H54 (cell line): Measurements from ENCODE around the gene HGD.
A peak's percentile ranks its signal among the peaks of the same experiment; 100 is the strongest.
"Not testable (repeated sequence)": the region's sequence is repeated elsewhere in the genome, so short reads cannot be mapped to it uniquely, and the experiment has no call there.

Experiments used
- DNase-seq: peaks from one replicate; pipeline ENCODE4 v3.0.0; 2011; ENCODE audit warnings: low spot score, mixed read lengths; ENCODE audit not compliant: insufficient read length
- FAIRE-seq: peaks from 3 replicates; lab custom pipeline; 2011; peaks lifted over from hg19 to GRCh38; lab: Jason Lieb, UNC
- POLR2A ChIP-seq: IDR thresholded peaks from 2 replicates; pipeline ENCODE4 v1.6.1; 2011; ENCODE audit warnings: low read depth, mild to moderate bottlenecking, low read length

HGD gene

DNA sequence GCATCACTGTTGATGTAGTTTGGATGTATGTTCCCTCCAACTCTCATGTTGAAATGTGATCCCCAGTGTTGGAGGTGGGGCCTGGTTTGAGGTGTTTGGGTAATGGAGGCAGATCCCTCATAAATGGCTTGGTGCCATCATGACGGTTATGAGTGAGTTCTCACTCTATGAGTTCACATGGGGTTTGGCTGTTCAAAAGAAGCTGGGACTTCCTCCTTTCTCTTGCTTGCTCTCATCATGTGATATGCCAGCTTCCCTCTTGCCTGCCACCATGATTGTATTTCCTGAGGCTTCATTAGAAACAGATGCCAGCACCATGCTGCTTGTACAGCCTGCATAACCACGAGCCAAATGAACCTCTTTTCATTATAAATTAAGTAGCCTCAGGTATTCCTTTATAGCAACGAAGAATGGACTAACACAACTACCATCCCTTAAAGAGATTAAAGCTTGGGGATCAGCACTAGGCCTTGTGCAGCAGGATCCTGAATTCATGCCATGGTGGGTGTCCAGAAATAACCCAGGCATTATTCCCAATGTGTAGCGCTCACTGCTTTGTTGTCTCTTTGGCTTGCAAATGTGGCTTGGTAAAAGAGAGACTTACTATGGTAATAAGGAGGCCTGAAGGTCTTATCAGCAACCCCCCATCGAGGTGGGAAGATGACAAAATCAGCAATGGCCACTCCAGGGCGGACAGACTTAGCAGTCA lies 44.0 kb downstream of the HGD start:
- no peak for FAIRE-seq
- no peak for TF ChIP-seq POLR2A
- no peak for DNase-seq

DNA sequence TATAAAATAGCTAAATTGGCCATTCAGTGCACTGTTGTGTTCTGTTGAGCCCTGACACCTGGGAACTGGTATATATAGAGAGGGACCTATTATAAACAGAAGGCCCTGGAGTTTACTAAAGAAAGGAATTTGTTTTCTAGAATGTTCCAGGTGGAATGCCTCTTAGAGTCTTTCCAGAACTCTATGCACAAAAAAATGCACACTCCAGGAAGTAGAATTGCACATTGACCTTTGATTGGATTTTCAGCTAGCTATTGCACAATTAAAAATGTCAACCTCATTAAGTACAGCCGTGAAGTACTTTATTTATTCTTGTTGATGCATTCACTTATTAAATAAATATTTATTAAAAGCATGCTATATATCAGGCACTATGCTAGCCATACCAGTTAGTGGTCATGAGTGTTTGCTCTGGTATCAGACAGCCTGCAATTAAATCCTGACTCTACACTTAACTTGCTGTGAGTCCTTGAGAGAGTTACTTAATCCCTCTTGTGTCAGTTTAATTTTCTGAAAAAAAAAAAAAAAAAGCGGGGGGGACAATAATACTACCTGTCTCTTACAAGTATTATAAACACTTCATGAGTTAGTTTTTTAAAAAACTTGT lies 45.1 kb downstream of the HGD start:
- TF ChIP-seq POLR2A, result no peak
- no peak for FAIRE-seq
- DNase-seq, result no peak

DNA sequence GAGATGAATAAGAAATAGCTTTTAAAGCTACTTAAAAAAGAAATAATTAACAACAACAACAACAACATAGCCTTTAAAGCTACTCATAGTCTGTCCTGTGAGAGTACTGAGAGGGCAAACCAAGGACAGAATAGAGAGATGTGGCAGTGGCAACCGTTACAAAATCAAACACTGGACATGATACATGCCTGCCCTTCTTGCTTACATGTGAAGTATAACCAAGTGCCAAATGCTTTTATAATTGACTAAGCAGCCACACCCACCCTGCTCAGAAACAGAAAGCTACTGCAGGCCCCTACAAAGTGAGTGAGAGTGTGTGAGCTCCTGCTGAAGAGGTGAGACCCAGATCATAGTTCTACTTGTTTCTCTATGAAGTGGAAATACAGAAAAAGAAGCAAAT lies 47.5 kb downstream of the HGD start:
- FAIRE-seq (no peak), DNase-seq (no peak)
- no peak for TF ChIP-seq POLR2A

DNA sequence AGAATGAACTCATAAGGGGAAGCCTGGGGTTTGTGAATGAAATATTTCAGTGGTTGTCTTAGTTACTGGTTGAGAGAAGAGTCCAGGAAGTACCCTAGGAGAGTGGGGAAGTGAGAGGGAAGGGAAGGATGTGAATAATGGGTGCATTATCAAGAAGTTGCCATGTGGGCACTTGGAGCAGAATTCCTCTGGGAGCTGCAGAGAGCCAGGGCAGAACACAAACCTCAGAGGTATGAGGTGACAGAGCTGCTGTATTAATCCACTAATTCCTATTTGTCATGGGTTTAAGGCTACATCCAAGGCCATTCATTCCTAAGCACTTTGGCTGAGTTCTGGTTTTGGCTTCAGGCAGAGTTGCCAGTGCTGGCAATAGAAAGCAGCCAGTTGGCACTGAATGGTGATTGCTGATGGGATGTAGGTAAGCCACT lies 56.9 kb downstream of the HGD start:
- TF ChIP-seq POLR2A, result no peak
- FAIRE-seq, result no peak

DNA sequence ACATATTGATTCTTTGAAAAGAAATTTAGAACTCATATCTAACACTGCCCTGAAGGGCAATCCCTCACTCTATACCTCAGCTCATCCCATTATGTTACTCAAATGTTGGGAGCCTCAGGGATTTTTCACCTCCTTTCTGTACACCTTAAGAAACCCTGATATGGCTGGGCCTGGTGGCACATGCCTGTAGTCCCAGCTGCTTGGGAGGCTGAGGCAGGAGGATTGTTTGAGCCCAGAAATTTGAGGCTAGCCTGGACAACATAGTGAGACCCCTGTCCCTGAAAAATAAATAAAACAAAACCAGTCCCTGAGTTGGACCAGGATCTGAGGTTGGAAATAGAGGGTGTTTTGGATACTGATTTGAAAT lies 58.3 kb downstream of the HGD start:
- DNase-seq (no peak), FAIRE-seq (no peak)
- TF ChIP-seq POLR2A, result no peak

More for the DNA sequence above, 56.9 kb downstream of the HGD start:
- DNase-seq, result no peak

DNA sequence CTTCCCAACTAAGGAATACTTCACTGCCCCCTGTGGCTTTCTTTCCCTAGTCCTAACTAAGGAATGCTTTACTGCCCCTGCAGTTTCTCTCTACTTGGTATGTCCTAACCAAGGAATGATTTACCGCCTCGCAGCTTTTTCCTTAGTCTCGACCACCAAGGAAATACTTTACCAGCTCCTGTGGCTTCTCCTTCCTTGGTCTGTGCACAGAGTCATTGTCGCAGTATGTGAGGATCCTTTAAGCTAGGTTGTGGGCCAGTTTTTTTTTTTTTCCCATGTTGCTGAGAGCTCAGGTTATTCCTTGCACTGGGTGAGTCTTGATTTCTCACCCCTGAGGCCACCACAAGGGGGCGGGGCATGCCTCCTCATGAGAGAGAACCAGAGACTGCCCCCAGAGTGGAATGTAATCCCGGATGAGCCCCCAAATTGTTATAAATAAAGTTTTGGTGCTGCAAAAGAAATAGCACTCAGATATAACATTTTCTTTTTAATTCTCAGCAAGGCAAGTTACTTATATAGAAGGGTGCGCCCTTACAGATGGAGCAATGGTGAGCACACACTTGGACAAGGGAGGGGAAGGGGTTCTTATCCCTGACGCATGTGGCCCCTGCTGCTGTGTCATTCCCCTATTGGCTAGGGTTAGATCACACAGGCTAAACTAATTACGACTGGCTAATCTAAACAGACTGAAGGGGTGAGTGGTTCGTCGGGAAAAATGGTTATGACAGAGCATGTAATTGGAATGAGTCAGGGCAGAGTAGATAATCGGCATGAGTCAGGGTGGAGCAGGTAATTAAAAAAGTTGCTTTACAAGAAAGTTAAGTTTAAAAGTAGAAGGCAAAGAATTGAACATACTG lies 58.9 kb downstream of the HGD start:
- peak; percentile 23 for DNase-seq
- FAIRE-seq, result peak; percentile 50
- no peak for TF ChIP-seq POLR2A

DNA sequence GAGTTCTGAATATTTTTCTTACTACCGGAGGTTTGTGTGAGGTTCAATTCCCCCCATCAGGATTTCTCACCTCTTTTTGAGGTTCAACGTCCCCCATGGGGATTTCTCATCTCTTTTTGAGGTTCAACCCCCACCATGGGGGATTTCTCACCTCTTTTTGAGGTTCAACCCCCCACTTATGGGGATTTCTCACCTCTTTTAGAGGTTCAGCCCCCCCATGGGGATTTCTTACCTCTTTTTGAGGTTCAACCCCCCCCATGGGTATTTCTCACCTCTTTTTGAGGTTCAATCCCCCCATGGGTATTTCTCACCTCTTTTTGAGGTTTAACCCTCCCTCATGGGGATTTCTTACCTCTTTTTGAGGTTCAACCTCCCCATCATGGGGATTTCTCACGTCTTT lies 59.6 kb downstream of the HGD start:
- FAIRE-seq (no peak), DNase-seq (no peak)
- no peak for TF ChIP-seq POLR2A

DNA sequence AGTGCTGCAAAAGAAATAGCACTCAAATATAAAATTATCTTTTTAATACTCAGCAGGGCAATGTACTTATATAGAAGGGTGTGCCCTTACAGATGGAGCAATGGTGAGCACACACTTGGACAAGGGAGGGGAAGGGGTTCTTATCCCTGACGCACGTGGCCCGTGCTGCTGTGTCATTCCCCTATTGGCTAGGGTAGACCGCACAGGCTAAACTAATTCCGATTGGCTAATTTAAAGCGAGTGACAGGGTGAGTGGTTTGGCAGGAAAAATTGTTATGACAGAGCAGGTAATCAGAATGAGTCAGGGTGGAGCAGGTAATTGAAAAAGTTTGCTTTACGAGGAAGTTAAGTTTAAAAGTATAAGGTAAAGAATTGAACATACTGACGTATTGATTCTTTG lies 65.3 kb downstream of the HGD start:
- not testable (repeated sequence) for FAIRE-seq, DNase-seq

DNA sequence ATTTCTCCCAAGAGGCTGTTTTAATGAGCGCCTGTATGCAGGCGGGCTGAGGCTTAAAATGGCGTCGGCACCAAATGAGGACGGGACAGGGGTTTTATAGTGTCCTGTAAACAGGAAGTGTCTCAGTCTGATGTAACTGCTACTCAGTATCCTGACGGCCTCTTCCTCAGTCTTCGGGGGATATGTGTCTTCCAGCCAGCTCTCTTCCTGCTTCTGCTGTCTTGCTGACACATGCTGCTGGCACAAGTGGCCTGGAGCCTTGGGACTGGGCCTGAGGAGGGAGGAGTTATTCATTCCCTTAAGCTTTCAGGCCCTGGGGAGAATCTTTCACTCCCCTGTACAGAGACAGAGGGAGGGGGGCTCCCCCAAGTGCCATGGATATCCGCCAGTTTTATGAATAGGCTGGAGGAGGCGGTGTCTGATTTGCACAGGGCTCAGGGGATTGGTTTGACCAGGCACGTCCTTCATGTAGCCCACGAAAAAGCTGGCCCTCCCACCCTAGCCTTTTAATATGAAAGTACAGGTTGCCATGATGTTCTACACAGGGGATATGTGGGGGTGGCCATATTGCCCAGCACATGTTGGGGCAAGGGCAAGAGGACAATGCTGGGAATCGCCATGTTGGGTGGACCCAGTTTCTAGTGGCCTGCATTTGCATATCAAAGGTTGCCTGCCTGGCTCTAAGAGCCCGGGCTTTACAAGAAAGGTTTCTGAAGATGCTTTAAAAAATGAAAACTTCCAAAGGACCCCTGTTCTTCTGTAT lies 66.0 kb downstream of the HGD start:
- no peak; the same call in 1 of the 2 replicates for TF ChIP-seq POLR2A
- FAIRE-seq (no peak), DNase-seq (peak; percentile 13)

DNA sequence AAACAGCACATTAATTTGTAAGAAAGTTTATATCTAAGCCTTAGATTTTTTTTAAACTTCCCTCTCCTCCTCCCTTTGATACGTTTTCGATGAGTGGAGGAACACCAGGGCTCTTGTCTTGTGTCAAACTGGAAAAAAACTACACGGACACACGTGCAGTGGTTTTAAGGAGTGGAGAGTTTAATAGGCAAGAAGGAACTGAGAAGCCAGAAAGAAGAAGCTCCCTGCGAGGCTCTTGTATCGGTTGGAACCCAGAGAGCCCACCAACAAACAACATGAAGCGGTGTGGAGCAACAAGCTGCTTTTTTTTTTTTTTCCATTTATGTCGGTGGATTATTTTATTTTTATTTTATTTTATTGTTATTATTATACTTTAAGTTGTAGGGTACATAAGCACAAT lies 67.3 kb downstream of the HGD start:
- DNase-seq (no peak), FAIRE-seq (no peak)
- TF ChIP-seq POLR2A, result no peak

DNA sequence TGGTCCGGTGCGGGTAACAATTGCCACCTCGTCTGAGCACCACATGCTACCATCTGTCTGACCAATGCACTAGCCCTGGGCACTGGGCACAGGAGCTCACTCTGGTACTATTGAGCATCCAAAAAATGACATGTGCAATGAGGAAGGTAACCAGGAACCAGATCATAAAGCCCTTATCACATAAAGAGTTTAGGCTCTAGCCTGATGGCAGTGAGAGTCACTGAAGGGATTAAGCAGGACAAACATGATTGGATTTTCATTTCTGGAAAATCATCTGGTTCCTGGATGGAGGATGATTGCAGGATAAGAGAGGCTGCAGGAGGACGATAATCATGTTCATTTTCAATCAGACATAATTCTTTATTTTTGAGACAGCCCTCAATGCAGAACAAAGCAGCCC lies 73.5 kb downstream of the HGD start:
- TF ChIP-seq POLR2A, result no peak
- DNase-seq (no peak), FAIRE-seq (no peak)

DNA sequence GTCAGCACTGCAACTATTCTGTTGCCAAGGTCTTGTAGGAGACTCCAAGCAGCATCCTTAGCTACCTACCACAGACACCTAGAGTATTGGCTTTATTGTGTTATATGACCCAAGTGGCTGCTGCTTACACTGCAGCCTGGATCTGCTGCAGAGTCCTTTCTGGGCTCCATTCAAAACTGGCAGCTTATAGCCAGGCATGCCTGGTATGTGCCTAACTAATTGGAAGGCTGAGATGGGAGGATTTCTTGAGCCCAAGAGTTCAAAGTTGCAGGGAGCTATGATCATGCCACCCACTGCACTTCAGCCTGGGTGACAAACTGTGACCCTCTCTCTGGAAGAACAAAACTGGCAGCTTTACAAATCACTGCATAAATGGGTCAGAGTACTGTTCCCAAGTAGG lies 77.3 kb downstream of the HGD start:
- no peak for TF ChIP-seq POLR2A
- FAIRE-seq (peak; percentile 6), DNase-seq (no peak)

DNA sequence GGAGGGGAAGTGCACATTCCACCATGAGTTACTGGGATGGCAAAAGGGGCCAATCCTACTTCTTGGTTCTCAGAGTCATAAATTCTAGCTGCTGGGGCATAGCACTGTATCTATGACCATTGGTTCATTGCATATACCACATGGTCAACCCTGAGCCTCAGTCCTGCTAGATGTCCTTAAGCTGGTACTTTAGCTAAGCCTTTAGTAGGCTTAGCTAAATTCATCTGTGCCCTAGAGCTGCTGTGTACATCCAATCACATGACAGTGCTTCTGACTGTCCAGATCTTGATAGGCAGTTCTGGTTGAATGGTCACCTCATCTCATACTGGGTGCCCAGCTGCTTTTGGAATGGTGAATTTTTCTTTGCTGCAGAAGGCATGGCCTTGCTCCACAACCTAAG lies 77.7 kb downstream of the HGD start:
- FAIRE-seq, result no peak
- TF ChIP-seq POLR2A, result no peak

DNA sequence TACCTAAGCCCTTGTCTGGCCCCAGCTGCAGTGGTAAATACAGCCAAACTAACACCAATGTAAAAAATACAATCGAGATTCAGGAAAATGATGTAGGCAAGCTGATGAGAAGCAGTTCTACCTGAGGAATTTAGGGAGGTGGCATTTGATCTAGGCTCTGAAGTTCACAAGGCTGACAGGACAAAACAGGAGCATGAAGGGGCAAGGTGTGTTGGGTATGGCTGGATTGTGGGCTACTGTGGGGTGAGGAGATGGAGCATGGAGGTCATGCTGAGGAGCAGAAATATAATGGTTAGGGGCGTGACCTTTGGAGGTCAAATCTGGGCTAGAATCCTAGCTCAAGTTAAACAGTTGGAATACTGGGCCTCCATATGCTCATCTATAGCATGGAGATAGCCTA lies 79.4 kb downstream of the HGD start:
- FAIRE-seq (no peak), DNase-seq (no peak)
- no peak for TF ChIP-seq POLR2A

More for the DNA sequence above, 77.7 kb downstream of the HGD start:
- no peak for DNase-seq
